ENCODE measurements around the gene SGSM1. TPM values are rescaled to one million over a fixed set of nuclear protein-coding genes. Genes with fewer than 3 reads are reported as not detected.

Gene SGSM1
- total and polyA plus RNA-seq, 2 of the 4 experiments (the other 2 are of a cell fraction) = not detected

GRCh38 chr22:24796860-24797259 is 9.2 kb upstream of the SGSM1 start:
- Histone ChIP-seq H2AK9ac (replicated peaks; ENCODE audit: low read depth, low read length, poor library complexity) (no peak overlapping the region), H3K4me1 (ENCODE audit: control insufficient read depth, insufficient read depth, low read length) (no peaks in the 10 kb centered on the region), H4K20me1 (ENCODE audit: insufficient read depth, low read length) (no peaks in the 10 kb centered on the region), H2BK120ac (ENCODE audit: low read depth, low read length) (no peak overlapping the region), H2BK5ac (ENCODE audit: low read depth, low read length, poor library complexity, severe bottlenecking) (no peak overlapping the region), H3K4ac (ENCODE audit: low read depth, low read length) (no peak overlapping the region), H3K4me3 (ENCODE audit: insufficient read depth, low read depth, low read length) (no peak overlapping the region), H2AK5ac (ENCODE audit: low read depth, low read length) (no peak overlapping the region), H4K5ac (ENCODE audit: low read depth, low read length) (no peak overlapping the region), H4K8ac (ENCODE audit: low read depth in 2 of 2, low read length in 2 of 2) (no peak overlapping the region), H3K36me3 (ENCODE audit: control insufficient read depth, insufficient read depth, low read length) (no peaks in the 10 kb centered on the region), H3K18ac (ENCODE audit: low read depth, low read length) (no peak overlapping the region), H2BK20ac (ENCODE audit: low read depth, low read length) (no peak overlapping the region), H3K9me1 (ENCODE audit: insufficient read depth, low read length) (no peaks in the 10 kb centered on the region), H3K4me2 (ENCODE audit: low read depth, low read length) (no peak overlapping the region), H4K91ac (ENCODE audit: insufficient read depth, low read depth, low read length) (no peak overlapping the region), H3K79me1 (ENCODE audit: low read depth in 1 of 2, low read length in 2 of 2) (no peaks in the 10 kb centered on the region), H3K14ac (replicated peaks; ENCODE audit: low read depth, low read length) (no peak overlapping the region), H2AFZ (replicated peaks; ENCODE audit: low read length, poor library complexity) (no peak overlapping the region), H3K9me3 (ENCODE audit: control insufficient read depth, insufficient read depth, low read length) (no peaks in the 10 kb centered on the region), H2BK15ac (ENCODE audit: low read depth, low read length) (no peak overlapping the region), H3K56ac (ENCODE audit: extremely low read depth, insufficient read depth, low read length) (no peak overlapping the region), H3K27me3 (ENCODE audit: control insufficient read depth, insufficient read depth, low read length) (0 out of 2 replicates have a peak, but pooled peaks cover 2% of the 10 kb centered on the region), H3K27ac (ENCODE audit: insufficient read depth, low read length) (no peak overlapping the region), H3K23ac (ENCODE audit: low read depth, low read length) (no peak overlapping the region), H3K9ac (ENCODE audit: low read depth, low read length) (no peak overlapping the region)
- no TSS peak for BruUV-seq (replicated peaks)
- ATAC-seq (ENCODE audit: low read depth) (no peak), DNase-seq (no peak)
- TF ChIP-seq, protein P1, sequence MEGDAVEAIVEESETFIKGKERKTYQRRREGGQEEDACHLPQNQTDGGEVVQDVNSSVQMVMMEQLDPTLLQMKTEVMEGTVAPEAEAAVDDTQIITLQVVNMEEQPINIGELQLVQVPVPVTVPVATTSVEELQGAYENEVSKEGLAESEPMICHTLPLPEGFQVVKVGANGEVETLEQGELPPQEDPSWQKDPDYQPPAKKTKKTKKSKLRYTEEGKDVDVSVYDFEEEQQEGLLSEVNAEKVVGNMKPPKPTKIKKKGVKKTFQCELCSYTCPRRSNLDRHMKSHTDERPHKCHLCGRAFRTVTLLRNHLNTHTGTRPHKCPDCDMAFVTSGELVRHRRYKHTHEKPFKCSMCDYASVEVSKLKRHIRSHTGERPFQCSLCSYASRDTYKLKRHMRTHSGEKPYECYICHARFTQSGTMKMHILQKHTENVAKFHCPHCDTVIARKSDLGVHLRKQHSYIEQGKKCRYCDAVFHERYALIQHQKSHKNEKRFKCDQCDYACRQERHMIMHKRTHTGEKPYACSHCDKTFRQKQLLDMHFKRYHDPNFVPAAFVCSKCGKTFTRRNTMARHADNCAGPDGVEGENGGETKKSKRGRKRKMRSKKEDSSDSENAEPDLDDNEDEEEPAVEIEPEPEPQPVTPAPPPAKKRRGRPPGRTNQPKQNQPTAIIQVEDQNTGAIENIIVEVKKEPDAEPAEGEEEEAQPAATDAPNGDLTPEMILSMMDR (conservative IDR thresholded peaks at IDR 0.05; ENCODE audit: low read depth, low read length) = no peak
- TF ChIP-seq MXI1 (IDR thresholded peaks at IDR 0.05; ENCODE audit: borderline replicate concordance, low read depth, low read length) (no peak), NFE2L2 (IDR thresholded peaks at IDR 0.05; ENCODE audit: low read depth, low read length) (no peak)
- intact Hi-C loops (cut with micrococcal nuclease) = no loop called here
- 35% methylated on average over 2 of the region's 4 CpGs; no CpG with 5 or more reads in 1 of the 2 experiments for WGBS, 2 experiments (ENCODE audit: extremely low coverage in 2 of 2, insufficient read length in 1 of 2)
- in situ Hi-C loops (cut with MboI; ENCODE audit: low sequenced_read_pairs) = no loop called here
- dilution Hi-C loops (cut with HindIII; ENCODE audit: low sequenced_read_pairs, unreplicated experiment) = no loop called here
- CTCF ChIA-PET = no interaction called here
- POLR2A ChIA-PET (ENCODE audit: unreplicated experiment) = no interaction called here

Measured in IMR-90 (cell line).